Hepatocyte (in vitro differentiated cells): Measurements from ENCODE around the gene CKAP2L. TPM values are rescaled to one million over a fixed set of nuclear protein-coding genes. Genes with fewer than 3 reads are reported as not detected.

Source experiments
- DNase-seq: peaks from one replicate; pipeline ENCODE4 v3.0.0-alpha.2; 2016; ENCODE audit warnings: low spot score
- H2AFZ ChIP-seq: fragments of 200-600 bp; sonication (generic); 2 replicates; pipeline ENCODE4 v1.6.0; 2016; ENCODE audit warnings: antibody characterized with exemption, mild to moderate bottlenecking
- H3K27ac ChIP-seq: fragments of 200-600 bp; sonication (generic); 2 replicates; pipeline ENCODE4 v1.5.1; 2016; ENCODE audit warnings: mild to moderate bottlenecking
- H3K27me3 ChIP-seq: fragments of 200-600 bp; sonication (generic); 2 replicates; pipeline ENCODE4 v1.6.1; 2016
- H3K36me3 ChIP-seq: fragments of 200-600 bp; sonication (generic); replicated peaks from 2 replicates; pipeline ENCODE4 v1.5.1; 2016; ENCODE audit warnings: low read depth; ENCODE audit not compliant: insufficient read depth
- H3K4me1 ChIP-seq: fragments of 200-600 bp; sonication (generic); 2 replicates; pipeline ENCODE4 v1.5.1; 2016; ENCODE audit warnings: mild to moderate bottlenecking, moderate library complexity; ENCODE audit not compliant: insufficient read depth
- H3K4me2 ChIP-seq: fragments of 200-600 bp; sonication (generic); 2 replicates; pipeline ENCODE4 v1.6.0; 2016
- H3K4me3 ChIP-seq: fragments of 200-600 bp; sonication (generic); 2 replicates; pipeline ENCODE4 v1.5.1; 2016; ENCODE audit warnings: mild to moderate bottlenecking
- H3K79me2 ChIP-seq: fragments of 200-600 bp; sonication (generic); 2 replicates; pipeline ENCODE4 v1.6.0; 2017; ENCODE audit warnings: mild to moderate bottlenecking
- H3K9me2 ChIP-seq: fragments of 200-600 bp; sonication (generic); replicated peaks from 2 replicates; pipeline ENCODE4 v1.6.0; 2017; ENCODE audit warnings: mild to moderate bottlenecking; ENCODE audit not compliant: insufficient read depth
- H3K9me3 ChIP-seq: fragments of 200-600 bp; sonication (generic); 2 replicates; pipeline ENCODE4 v1.5.1; 2016; ENCODE audit warnings: low read depth, mild to moderate bottlenecking
- H4K20me1 ChIP-seq: fragments of 200-600 bp; sonication (generic); 2 replicates; pipeline ENCODE4 v1.6.0; 2016; ENCODE audit warnings: mild to moderate bottlenecking; ENCODE audit not compliant: insufficient read depth, poor library complexity, severe bottlenecking
- EZH2 ChIP-seq: fragments of 200-600 bp; sonication (generic); IDR thresholded peaks from 2 replicates; pipeline ENCODE4 v1.6.1; 2016; ENCODE audit warnings: antibody characterized with exemption, mild to moderate bottlenecking, borderline replicate concordance
- EZH2phosphoT487 ChIP-seq: fragments of 200-600 bp; sonication (generic); IDR thresholded peaks from one replicate; pipeline ENCODE4 v1.6.1; 2018; ENCODE audit warnings: antibody characterized with exemption, mild to moderate bottlenecking, low read depth, moderate library complexity; ENCODE audit not compliant: unreplicated experiment, severe bottlenecking
- WGBS: methylation state at CpG from one replicate; pipeline ENCODE4 v1.1.6; 2016; ENCODE audit warnings: low lambda C conversion rate; ENCODE audit errors: missing lambda C conversion rate; 5-methylcytosine and 5-hydroxymethylcytosine counted together
- polyA plus RNA-seq: library from polyadenylated mRNA; unstranded; fragments of >200 nt; fragmentation: Nextera tagmentation; extraction: Ambion mirVana; gene quantifications from 2 replicates; pipeline ENCODE4 v1.2.1, GENCODE V29; 2016
- total RNA-seq: library from RNA; depleted of rRNA; stranded (reverse); fragments of >200 nt; gene quantifications from 2 replicates; pipeline ENCODE4 v1.2.3, GENCODE V29; 2014
- TF ChIP-seq, protein P1 (sequence below): fragments of 200-600 bp; sonication (generic); IDR thresholded peaks from 2 replicates; pipeline ENCODE4 v1.5.1; 2016; ENCODE audit warnings: antibody characterized with exemption, mild to moderate bottlenecking; ENCODE audit not compliant: poor library complexity

Gene CKAP2L
- total and polyA plus RNA-seq, 2 experiments from 2014 or later: 7.2 to 8.1 TPM

- no peak overlapping the region for H3K4me3 ChIP-seq
- no peak overlapping the region for H3K27ac ChIP-seq
- no peaks in the 10 kb centered on the region for H3K9me3 ChIP-seq
- no peaks in the 10 kb centered on the region for H4K20me1 ChIP-seq
- H3K4me1 ChIP-seq: peaks cover 7% of the 10 kb centered on the region
- H2AFZ ChIP-seq: no peak overlapping the region
- no peak for TF ChIP-seq EZH2phosphoT487
- no peak for TF ChIP-seq EZH2
- TF ChIP-seq, protein P1, sequence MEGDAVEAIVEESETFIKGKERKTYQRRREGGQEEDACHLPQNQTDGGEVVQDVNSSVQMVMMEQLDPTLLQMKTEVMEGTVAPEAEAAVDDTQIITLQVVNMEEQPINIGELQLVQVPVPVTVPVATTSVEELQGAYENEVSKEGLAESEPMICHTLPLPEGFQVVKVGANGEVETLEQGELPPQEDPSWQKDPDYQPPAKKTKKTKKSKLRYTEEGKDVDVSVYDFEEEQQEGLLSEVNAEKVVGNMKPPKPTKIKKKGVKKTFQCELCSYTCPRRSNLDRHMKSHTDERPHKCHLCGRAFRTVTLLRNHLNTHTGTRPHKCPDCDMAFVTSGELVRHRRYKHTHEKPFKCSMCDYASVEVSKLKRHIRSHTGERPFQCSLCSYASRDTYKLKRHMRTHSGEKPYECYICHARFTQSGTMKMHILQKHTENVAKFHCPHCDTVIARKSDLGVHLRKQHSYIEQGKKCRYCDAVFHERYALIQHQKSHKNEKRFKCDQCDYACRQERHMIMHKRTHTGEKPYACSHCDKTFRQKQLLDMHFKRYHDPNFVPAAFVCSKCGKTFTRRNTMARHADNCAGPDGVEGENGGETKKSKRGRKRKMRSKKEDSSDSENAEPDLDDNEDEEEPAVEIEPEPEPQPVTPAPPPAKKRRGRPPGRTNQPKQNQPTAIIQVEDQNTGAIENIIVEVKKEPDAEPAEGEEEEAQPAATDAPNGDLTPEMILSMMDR: no peak
- 95% methylated on average over 9 of the region's 9 CpGs for WGBS
- no peaks in the 10 kb centered on the region for H3K79me2 ChIP-seq
- no peaks in the 10 kb centered on the region for H3K36me3 ChIP-seq
- no peaks in the 10 kb centered on the region for H3K9me2 ChIP-seq
- H3K27me3 ChIP-seq: no peaks in the 10 kb centered on the region
- H3K4me2 ChIP-seq: no peak overlapping the region
- DNase-seq: no peak
Measured at GRCh38 chr2:112693596-112693995, 70.8 kb downstream of the CKAP2L start.

- TF ChIP-seq, protein P1: no peak
- TF ChIP-seq EZH2: no peak
- TF ChIP-seq EZH2phosphoT487: no peak
- Histone ChIP-seq H3K4me2 (no peak overlapping the region), H3K27ac (peak overlapping the region; percentile 90), H3K4me1 (peaks cover 7% of the 10 kb centered on the region), H4K20me1 (no peaks in the 10 kb centered on the region), H3K27me3 (no peaks in the 10 kb centered on the region), H3K9me3 (no peaks in the 10 kb centered on the region), H3K9me2 (no peaks in the 10 kb centered on the region), H2AFZ (no peak overlapping the region), H3K79me2 (no peaks in the 10 kb centered on the region), H3K36me3 (no peaks in the 10 kb centered on the region), H3K4me3 (no peak overlapping the region)
- no peak for DNase-seq
- whole genome bisulfite sequencing: 93% methylated on average over 1 of the region's 1 CpG
Measured at GRCh38 chr2:112692918-112693317, 71.5 kb downstream of the CKAP2L start.

DNA sequence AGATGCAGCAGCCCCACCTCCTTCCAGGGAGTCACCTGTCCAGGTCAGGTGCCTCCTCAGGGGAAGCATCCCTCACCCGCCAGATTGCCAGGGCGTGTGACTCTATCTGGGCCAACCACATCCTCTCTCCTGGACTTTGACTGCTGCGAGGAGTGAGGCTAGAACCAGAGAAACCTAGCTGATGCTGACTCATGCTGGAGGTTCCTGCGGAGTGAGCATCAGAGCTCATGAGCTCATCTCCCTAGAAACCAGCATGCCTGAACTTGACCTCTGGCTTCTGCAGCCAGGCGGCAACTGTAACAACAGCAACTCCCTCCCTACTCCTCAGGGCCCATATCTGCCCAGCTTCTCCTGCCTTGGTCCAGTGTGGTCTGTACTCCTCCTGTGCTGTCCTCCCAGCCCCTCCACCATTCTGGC, 71.9 kb downstream of the CKAP2L start:
- DNase-seq: peak; percentile 91
- Histone ChIP-seq H3K4me2 (no peak overlapping the region), H4K20me1 (no peaks in the 10 kb centered on the region), H2AFZ (no peak overlapping the region), H3K79me2 (no peaks in the 10 kb centered on the region), H3K9me2 (no peaks in the 10 kb centered on the region), H3K4me3 (no peak overlapping the region), H3K36me3 (no peaks in the 10 kb centered on the region), H3K4me1 (peaks cover 7% of the 10 kb centered on the region), H3K27ac (peak overlapping the region; percentile 90), H3K9me3 (no peaks in the 10 kb centered on the region), H3K27me3 (no peaks in the 10 kb centered on the region)
- 33% methylated on average over 5 of the region's 5 CpGs for WGBS
- TF ChIP-seq EZH2phosphoT487 (no peak), EZH2 (no peak)
- TF ChIP-seq, protein P1: no peak

DNA sequence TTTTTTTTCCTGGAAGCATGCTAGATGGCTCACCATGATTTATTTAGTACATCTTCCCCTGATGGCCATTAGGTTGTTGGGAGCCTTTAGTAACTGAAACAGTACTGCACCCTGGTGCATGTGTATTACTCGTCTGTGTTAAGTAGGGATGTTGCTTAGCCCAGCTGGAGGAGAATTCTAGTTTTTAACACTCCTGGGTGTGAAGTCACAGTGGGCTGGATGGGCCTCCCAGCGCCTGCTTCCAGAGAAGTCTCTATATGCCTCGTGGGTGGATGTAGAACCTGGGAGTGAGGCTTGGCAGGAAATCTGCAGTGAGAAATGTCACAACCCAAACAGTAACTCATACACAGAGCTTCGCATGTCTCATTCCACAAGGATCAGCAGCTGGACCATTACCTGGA, 72.5 kb downstream of the CKAP2L start:
- H3K79me2 ChIP-seq: no peaks in the 10 kb centered on the region
- DNase-seq: no peak
- no peaks in the 10 kb centered on the region for H3K36me3 ChIP-seq
- H2AFZ ChIP-seq: no peak overlapping the region
- H3K27ac ChIP-seq: peak overlapping the region; percentile 88
- 83% methylated on average over 4 of the region's 4 CpGs for WGBS
- no peak overlapping the region for H3K4me2 ChIP-seq
- no peaks in the 10 kb centered on the region for H4K20me1 ChIP-seq
- no peaks in the 10 kb centered on the region for H3K27me3 ChIP-seq
- H3K9me2 ChIP-seq: no peaks in the 10 kb centered on the region
- H3K4me1 ChIP-seq: peaks cover 7% of the 10 kb centered on the region
- no peak overlapping the region for H3K4me3 ChIP-seq
- TF ChIP-seq EZH2 (no peak), EZH2phosphoT487 (no peak)
- TF ChIP-seq, protein P1: no peak
- no peaks in the 10 kb centered on the region for H3K9me3 ChIP-seq
